ENCODE results near the gene ATPAF2.

Gene ATPAF2

GRCh38 chr17:17971431-17972125 lies 67.4 kb downstream of the ATPAF2 start:
- DNase-seq (ENCODE audit: low spot score in 2 of 2): peak in 1 of 2 donors; percentile 32
- H3K9me3 Mint-ChIP-seq: no peaks in the 10 kb centered on the region
- H3K27me3 Mint-ChIP-seq: no peaks in the 10 kb centered on the region
- peaks cover 42% of the 10 kb centered on the region for H3K4me1 Mint-ChIP-seq
- H3K27ac Mint-ChIP-seq (ENCODE audit: low read depth): peak overlapping the region; percentile 98
- peaks cover 9% of the 10 kb centered on the region for H3K36me3 Mint-ChIP-seq (ENCODE audit: insufficient read depth)
- no peak for ATAC-seq (replicated peaks; ENCODE audit: extremely low read depth, poor library complexity, severe bottlenecking)
- H3K4me3 Mint-ChIP-seq: peak overlapping the region; percentile 97

- DNase-seq (ENCODE audit: low spot score in 2 of 2): no peak
- Mint-ChIP-seq H3K4me3 (peak overlapping the region; percentile 97), H3K4me1 (peaks cover 46% of the 10 kb centered on the region), H3K27me3 (no peaks in the 10 kb centered on the region), H3K9me3 (no peaks in the 10 kb centered on the region), H3K36me3 (ENCODE audit: insufficient read depth) (peaks cover 9% of the 10 kb centered on the region), H3K27ac (ENCODE audit: low read depth) (peak overlapping the region; percentile 65)
- ATAC-seq (replicated peaks; ENCODE audit: extremely low read depth, poor library complexity, severe bottlenecking): no peak
These were observed 68.1 kb downstream of the ATPAF2 start for GRCh38 chr17:17970699-17971430.
